ENCODE data around the gene TOR1B. TPM values are rescaled to one million over a fixed set of nuclear protein-coding genes. Genes with fewer than 3 reads are reported as not detected.
"Not testable (repeated sequence)": the region's sequence is repeated elsewhere in the genome, so short reads cannot be mapped to it uniquely, and the experiment has no call there.

Gene TOR1B
- total RNA-seq, 6 experiments from 2014 or later, result 31.6 to 43.1 (median 36.1) TPM

- no peaks in the 10 kb centered on the region for H3K36me3 Mint-ChIP-seq (ENCODE audit: low read depth)
- H3K27ac Mint-ChIP-seq, result no peak overlapping the region
- peaks cover 1% of the 10 kb centered on the region; the same call in 1 of the 2 replicates for H3K27me3 Mint-ChIP-seq (ENCODE audit: insufficient read depth)
- TF ChIP-seq, protein P1, sequence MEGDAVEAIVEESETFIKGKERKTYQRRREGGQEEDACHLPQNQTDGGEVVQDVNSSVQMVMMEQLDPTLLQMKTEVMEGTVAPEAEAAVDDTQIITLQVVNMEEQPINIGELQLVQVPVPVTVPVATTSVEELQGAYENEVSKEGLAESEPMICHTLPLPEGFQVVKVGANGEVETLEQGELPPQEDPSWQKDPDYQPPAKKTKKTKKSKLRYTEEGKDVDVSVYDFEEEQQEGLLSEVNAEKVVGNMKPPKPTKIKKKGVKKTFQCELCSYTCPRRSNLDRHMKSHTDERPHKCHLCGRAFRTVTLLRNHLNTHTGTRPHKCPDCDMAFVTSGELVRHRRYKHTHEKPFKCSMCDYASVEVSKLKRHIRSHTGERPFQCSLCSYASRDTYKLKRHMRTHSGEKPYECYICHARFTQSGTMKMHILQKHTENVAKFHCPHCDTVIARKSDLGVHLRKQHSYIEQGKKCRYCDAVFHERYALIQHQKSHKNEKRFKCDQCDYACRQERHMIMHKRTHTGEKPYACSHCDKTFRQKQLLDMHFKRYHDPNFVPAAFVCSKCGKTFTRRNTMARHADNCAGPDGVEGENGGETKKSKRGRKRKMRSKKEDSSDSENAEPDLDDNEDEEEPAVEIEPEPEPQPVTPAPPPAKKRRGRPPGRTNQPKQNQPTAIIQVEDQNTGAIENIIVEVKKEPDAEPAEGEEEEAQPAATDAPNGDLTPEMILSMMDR (IDR thresholded peaks at IDR 0.05), result no peak
- no peak for DNase-seq
- H3K4me3 Mint-ChIP-seq, result no peak overlapping the region
- H3K4me1 Mint-ChIP-seq (ENCODE audit: low read depth), result peaks cover 40% of the 10 kb centered on the region
- H3K9me3 Mint-ChIP-seq, result no peaks in the 10 kb centered on the region
Measured at GRCh38 chr9:129774791-129775447, 28.1 kb upstream of the TOR1B start.

DNA sequence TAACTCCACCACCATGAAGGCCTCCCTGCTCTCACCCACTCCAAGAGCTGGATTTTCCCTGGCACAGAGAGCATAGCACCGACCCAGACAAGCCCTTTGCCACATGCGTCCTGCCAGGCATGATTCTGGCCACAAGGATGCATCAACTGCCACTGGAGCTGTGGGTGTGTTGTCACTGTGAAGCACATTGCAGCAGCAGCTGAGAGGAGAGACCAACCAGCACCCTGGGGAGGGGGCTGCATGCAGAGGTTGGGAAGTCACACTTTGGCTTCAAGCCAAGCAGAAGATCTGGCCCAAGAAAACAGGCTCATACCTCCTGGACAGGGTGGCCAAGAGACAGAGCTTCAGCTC lies 27.6 kb upstream of the TOR1B start:
- Mint-ChIP-seq H3K4me1 (ENCODE audit: low read depth) (peaks cover 40% of the 10 kb centered on the region), H3K9me3 (no peaks in the 10 kb centered on the region), H3K27me3 (ENCODE audit: insufficient read depth) (peaks cover 1% of the 10 kb centered on the region; the same call in 1 of the 2 replicates), H3K36me3 (ENCODE audit: low read depth) (no peaks in the 10 kb centered on the region), H3K4me3 (no peak overlapping the region), H3K27ac (no peak overlapping the region)
- DNase-seq, result no peak
- TF ChIP-seq, protein P1 (IDR thresholded peaks at IDR 0.05), result no peak

- not testable (repeated sequence) for DNase-seq; H3K36me3 Mint-ChIP-seq (ENCODE audit: low read depth); H3K4me3 Mint-ChIP-seq; H3K27me3 Mint-ChIP-seq (ENCODE audit: insufficient read depth); H3K9me3 Mint-ChIP-seq
- H3K4me1 Mint-ChIP-seq (ENCODE audit: low read depth), result peaks cover 40% of the 10 kb centered on the region
- peak overlapping the region; percentile 80 for H3K27ac Mint-ChIP-seq
Measured at GRCh38 chr9:129776096-129776495, 26.9 kb upstream of the TOR1B start.

- DNase-seq, result peak; percentile 21
- Mint-ChIP-seq H3K27ac (peak overlapping the region; percentile 80), H3K36me3 (ENCODE audit: low read depth) (no peaks in the 10 kb centered on the region), H3K4me3 (peak overlapping the region; percentile 63), H3K27me3 (ENCODE audit: insufficient read depth) (peaks cover 1% of the 10 kb centered on the region; the same call in 1 of the 2 replicates), H3K9me3 (no peaks in the 10 kb centered on the region), H3K4me1 (ENCODE audit: low read depth) (peaks cover 40% of the 10 kb centered on the region)
- TF ChIP-seq, protein P1 (IDR thresholded peaks at IDR 0.05), result no peak
Measured at GRCh38 chr9:129776566-129776937, 26.4 kb upstream of the TOR1B start.

GRCh38 chr9:129776938-129777768 lies 25.8 kb upstream of the TOR1B start:
- peaks cover 45% of the 10 kb centered on the region for H3K4me1 Mint-ChIP-seq (ENCODE audit: low read depth)
- H3K9me3 Mint-ChIP-seq, result no peaks in the 10 kb centered on the region
- peak overlapping the region; percentile 80 for H3K27ac Mint-ChIP-seq
- H3K36me3 Mint-ChIP-seq (ENCODE audit: low read depth), result no peaks in the 10 kb centered on the region
- TF ChIP-seq, protein P1 (IDR thresholded peaks at IDR 0.05), result no peak
- DNase-seq, result peak; percentile 98
- H3K4me3 Mint-ChIP-seq, result peak overlapping the region; percentile 63
- peaks cover 1% of the 10 kb centered on the region; the same call in 1 of the 2 replicates for H3K27me3 Mint-ChIP-seq (ENCODE audit: insufficient read depth)

DNA sequence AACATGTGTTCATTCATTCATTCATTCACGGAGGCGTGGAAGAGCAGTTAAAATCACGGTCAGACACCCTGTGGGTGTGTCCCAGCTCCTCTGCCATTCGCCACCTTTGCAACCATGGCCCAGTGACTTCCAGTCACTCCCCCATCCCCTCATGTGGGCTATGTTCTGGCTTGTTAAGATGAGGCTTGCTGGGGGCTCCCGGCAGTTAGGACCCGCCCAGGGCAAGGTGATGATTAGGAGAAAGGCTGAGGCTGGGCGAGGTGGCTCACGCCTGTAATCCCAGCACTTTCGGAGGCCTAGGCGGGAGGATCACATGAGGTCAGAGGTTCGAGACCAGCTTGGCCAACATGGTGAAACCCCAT lies 25.2 kb upstream of the TOR1B start:
- H3K27me3 Mint-ChIP-seq (ENCODE audit: insufficient read depth), result peaks cover 1% of the 10 kb centered on the region; the same call in 1 of the 2 replicates
- peak overlapping the region; percentile 80 for H3K27ac Mint-ChIP-seq
- H3K9me3 Mint-ChIP-seq, result no peaks in the 10 kb centered on the region
- H3K36me3 Mint-ChIP-seq (ENCODE audit: low read depth), result no peaks in the 10 kb centered on the region
- no peak for DNase-seq
- peaks cover 48% of the 10 kb centered on the region for H3K4me1 Mint-ChIP-seq (ENCODE audit: low read depth)
- H3K4me3 Mint-ChIP-seq, result peak overlapping the region; percentile 63
- TF ChIP-seq, protein P1 (IDR thresholded peaks at IDR 0.05), result no peak

All from HFFc6 (cell line).